Measurements from ENCODE around the gene NOM1. TPM values are rescaled to one million over a fixed set of nuclear protein-coding genes. Genes with fewer than 3 reads are reported as not detected.
"Not testable (repeated sequence)": the region's sequence is repeated elsewhere in the genome, so short reads cannot be mapped to it uniquely, and the experiment has no call there.

Gene NOM1
- polyA plus RNA-seq, 1 of the 3 experiments (the other 2 are of a cell fraction): 18.1 TPM

- Histone ChIP-seq H3F3A (replicated peaks; ENCODE audit: insufficient read depth) (no peaks in the 10 kb centered on the region), H3K4me2 (peak overlapping the region; percentile 26; the same call in 1 of the 2 replicates), H3K27me3 (ENCODE audit: insufficient read depth) (no peaks in the 10 kb centered on the region), H3K27ac (ENCODE audit: low read depth in 2 of 2, low read length in 1 of 2) (no peak overlapping the region), H3K9me3 (no peaks in the 10 kb centered on the region), H3K4me1 (ENCODE audit: control insufficient read depth in 1 of 2, insufficient read depth in 2 of 2, low read depth in 1 of 2, low read length in 1 of 2) (peaks cover 0 to 11% of the 10 kb centered on the region in 2 experiments; a peak in 1 of 4 replicates), H3K36me3 (replicated peaks in 1 of 2; ENCODE audit: control insufficient read depth in 1 of 2, insufficient read depth in 2 of 2, low read length in 1 of 2) (no peaks in the 10 kb centered on the region), H4K20me1 (ENCODE audit: insufficient read depth) (no peaks in the 10 kb centered on the region), H3K4me3 (ENCODE audit: low read depth in 2 of 2, low read length in 1 of 2) (no peak overlapping the region), H3K9me2 (no peaks in the 10 kb centered on the region), H3K79me2 (ENCODE audit: insufficient read depth) (no peaks in the 10 kb centered on the region), H3K9ac (no peak overlapping the region), H2AFZ (ENCODE audit: low read depth) (peak overlapping the region; percentile 15; the same call in 1 of the 2 replicates)
- WGBS (ENCODE audit: low lambda C conversion rate): 33% methylated on average over 7 of the region's 7 CpGs
- no peak for DNase-seq
- ChIA-PET POLR2A (no interaction called here), CTCF (interaction anchor here (1.1 to 4.3 kb wide), 3 partner anchors 18 to 330 kb away, joined by 3 to 24 read pairs (median 3); partner anchors contain the start of gene NOM1)
- no peak for TF ChIP-seq ELF1 (IDR thresholded peaks at IDR 0.05)
- TF ChIP-seq, protein P1, sequence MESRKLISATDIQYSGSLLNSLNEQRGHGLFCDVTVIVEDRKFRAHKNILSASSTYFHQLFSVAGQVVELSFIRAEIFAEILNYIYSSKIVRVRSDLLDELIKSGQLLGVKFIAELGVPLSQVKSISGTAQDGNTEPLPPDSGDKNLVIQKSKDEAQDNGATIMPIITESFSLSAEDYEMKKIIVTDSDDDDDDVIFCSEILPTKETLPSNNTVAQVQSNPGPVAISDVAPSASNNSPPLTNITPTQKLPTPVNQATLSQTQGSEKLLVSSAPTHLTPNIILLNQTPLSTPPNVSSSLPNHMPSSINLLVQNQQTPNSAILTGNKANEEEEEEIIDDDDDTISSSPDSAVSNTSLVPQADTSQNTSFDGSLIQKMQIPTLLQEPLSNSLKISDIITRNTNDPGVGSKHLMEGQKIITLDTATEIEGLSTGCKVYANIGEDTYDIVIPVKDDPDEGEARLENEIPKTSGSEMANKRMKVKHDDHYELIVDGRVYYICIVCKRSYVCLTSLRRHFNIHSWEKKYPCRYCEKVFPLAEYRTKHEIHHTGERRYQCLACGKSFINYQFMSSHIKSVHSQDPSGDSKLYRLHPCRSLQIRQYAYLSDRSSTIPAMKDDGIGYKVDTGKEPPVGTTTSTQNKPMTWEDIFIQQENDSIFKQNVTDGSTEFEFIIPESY (IDR thresholded peaks at IDR 0.05; ENCODE audit: borderline replicate concordance, low read depth): no peak
- TF ChIP-seq SIN3A (IDR thresholded peaks at IDR 0.05; ENCODE audit: borderline replicate concordance, low read depth, low read length): no peak
- TF ChIP-seq, protein P2, sequence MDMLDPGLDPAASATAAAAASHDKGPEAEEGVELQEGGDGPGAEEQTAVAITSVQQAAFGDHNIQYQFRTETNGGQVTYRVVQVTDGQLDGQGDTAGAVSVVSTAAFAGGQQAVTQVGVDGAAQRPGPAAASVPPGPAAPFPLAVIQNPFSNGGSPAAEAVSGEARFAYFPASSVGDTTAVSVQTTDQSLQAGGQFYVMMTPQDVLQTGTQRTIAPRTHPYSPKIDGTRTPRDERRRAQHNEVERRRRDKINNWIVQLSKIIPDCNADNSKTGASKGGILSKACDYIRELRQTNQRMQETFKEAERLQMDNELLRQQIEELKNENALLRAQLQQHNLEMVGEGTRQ (IDR thresholded peaks at IDR 0.05; ENCODE audit: borderline replicate concordance, low read depth, low read length): no peak
- no peak for TF ChIP-seq CHD2 (IDR thresholded peaks at IDR 0.05; ENCODE audit: low read length, partially characterized antibody)
- TF ChIP-seq RFX5 (IDR thresholded peaks at IDR 0.05; ENCODE audit: low read length): no peak
- TF ChIP-seq, protein P3, sequence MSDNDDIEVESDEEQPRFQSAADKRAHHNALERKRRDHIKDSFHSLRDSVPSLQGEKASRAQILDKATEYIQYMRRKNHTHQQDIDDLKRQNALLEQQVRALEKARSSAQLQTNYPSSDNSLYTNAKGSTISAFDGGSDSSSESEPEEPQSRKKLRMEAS (IDR thresholded peaks at IDR 0.05; ENCODE audit: low read depth): no peak
Measured at GRCh38 chr7:156932006-156932405, 17.5 kb upstream of the NOM1 start.

GRCh38 chr7:156935250-156935649 is 14.3 kb upstream of the NOM1 start:
- Histone ChIP-seq H3K4me2 (no peak overlapping the region), H3K4me1 (ENCODE audit: control insufficient read depth in 1 of 2, insufficient read depth in 2 of 2, low read depth in 1 of 2, low read length in 1 of 2) (peaks cover 0 to 2% of the 10 kb centered on the region in 2 experiments; a peak in 1 of 4 replicates), H3K27me3 (ENCODE audit: insufficient read depth) (no peaks in the 10 kb centered on the region), H3K9ac (no peak overlapping the region), H3K9me2 (no peaks in the 10 kb centered on the region), H4K20me1 (ENCODE audit: insufficient read depth) (no peaks in the 10 kb centered on the region), H3F3A (replicated peaks; ENCODE audit: insufficient read depth) (no peaks in the 10 kb centered on the region), H3K4me3 (ENCODE audit: low read depth in 2 of 2, low read length in 1 of 2) (no peak overlapping the region), H3K36me3 (replicated peaks in 1 of 2; ENCODE audit: control insufficient read depth in 1 of 2, insufficient read depth in 2 of 2, low read length in 1 of 2) (no peaks in the 10 kb centered on the region), H3K79me2 (ENCODE audit: insufficient read depth) (no peaks in the 10 kb centered on the region), H3K27ac (ENCODE audit: low read depth in 2 of 2, low read length in 1 of 2) (no peak overlapping the region), H2AFZ (ENCODE audit: low read depth) (no peak overlapping the region), H3K9me3 (no peaks in the 10 kb centered on the region)
- ChIA-PET POLR2A (no interaction called here), CTCF (interaction anchor here (0.9 to 1.6 kb wide), 2 partner anchors 14 to 30 kb away, joined by 3 to 5 read pairs; partner anchors contain the start of gene NOM1)
- no peak for TF ChIP-seq PBX3 (IDR thresholded peaks at IDR 0.05)
- no peak for TF ChIP-seq GABPA (IDR thresholded peaks at IDR 0.05; ENCODE audit: low read depth)
- no peak for DNase-seq
- 88% methylated on average over 7 of the region's 7 CpGs for WGBS (ENCODE audit: low lambda C conversion rate)

DNA sequence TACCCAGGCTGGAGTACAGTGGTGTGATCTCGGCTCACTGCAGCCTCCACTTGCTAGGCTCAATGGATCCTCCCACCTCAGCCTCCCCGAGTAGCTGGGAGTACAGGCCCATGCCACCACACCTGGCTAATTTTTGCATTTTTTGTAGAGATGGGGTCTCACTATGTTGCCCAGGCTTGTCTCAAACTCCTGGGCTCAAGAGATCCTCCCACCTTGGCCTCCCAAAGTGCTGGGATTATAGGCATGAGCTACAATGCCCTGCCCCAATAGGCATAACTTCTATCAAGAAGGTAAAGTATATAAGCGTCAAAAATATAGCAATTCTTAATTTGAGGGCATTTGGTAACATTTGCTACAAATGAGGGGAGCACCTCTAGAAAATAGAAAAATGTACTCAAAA is 12.7 kb upstream of the NOM1 start:
- H3K27me3 ChIP-seq (ENCODE audit: insufficient read depth); H3K27ac ChIP-seq (ENCODE audit: low read depth in 2 of 2, low read length in 1 of 2); POLR2A ChIA-PET; H3K4me2 ChIP-seq; DNase-seq; H3F3A ChIP-seq (replicated peaks; ENCODE audit: insufficient read depth); H3K9ac ChIP-seq; H4K20me1 ChIP-seq (ENCODE audit: insufficient read depth); H3K79me2 ChIP-seq (ENCODE audit: insufficient read depth); H3K9me2 ChIP-seq; H3K4me3 ChIP-seq (ENCODE audit: low read depth in 2 of 2, low read length in 1 of 2); H3K9me3 ChIP-seq; H3K36me3 ChIP-seq (replicated peaks in 1 of 2; ENCODE audit: control insufficient read depth in 1 of 2, insufficient read depth in 2 of 2, low read length in 1 of 2); H2AFZ ChIP-seq (ENCODE audit: low read depth); H3K4me1 ChIP-seq (ENCODE audit: control insufficient read depth in 1 of 2, insufficient read depth in 2 of 2, low read depth in 1 of 2, low read length in 1 of 2): not testable (repeated sequence)
- CTCF ChIA-PET: interaction anchor here (1.4 to 2.7 kb wide), 2 partner anchors 13 to 337 kb away, joined by 6 to 10 read pairs; partner anchors contain the start of gene NOM1
- WGBS (ENCODE audit: low lambda C conversion rate): 61% methylated on average over 3 of the region's 3 CpGs
